H1 (cell line): ENCODE results near the gene ADCY1. TPM values are rescaled to one million over a fixed set of nuclear protein-coding genes. Genes with fewer than 3 reads are reported as not detected.

Source experiments
- CTCF ChIA-PET: fragments of 300-600 bp; sonication (Branson Sonifier 250); formaldehyde crosslinking; loops from one replicate; lab custom pipeline; 2021; ENCODE audit not compliant: partially characterized antibody; lab: Charles Lee
- POLR2A ChIA-PET: fragments of 300-600 bp; sonication (Branson Sonifier 250); formaldehyde crosslinking; loops from one replicate; lab custom pipeline; 2021; ENCODE audit warnings: inconsistent platforms; ENCODE audit not compliant: partially characterized antibody; lab: Charles Lee
- DNase-seq, 2 experiments: peaks; one replicate each; pipeline versions ENCODE4 v3.0.0 to v3.0.0-alpha.2; 2010 to 2022; ENCODE audit warnings: low spot score in 2 of 2, low read depth in 1 of 2, mixed read lengths in 1 of 2
- FAIRE-seq: peaks from 2 replicates; lab custom pipeline; 2011; peaks lifted over from hg19 to GRCh38; lab: Jason Lieb, UNC
- H2AFZ ChIP-seq: 2 replicates; pipeline ENCODE4 v1.8.1; 2012; ENCODE audit warnings: low read length, inconsistent platforms
- H2AK5ac ChIP-seq: 2 replicates; pipeline ENCODE4 v1.6.1; 2013; ENCODE audit warnings: low read depth, low read length
- H2BK120ac ChIP-seq: replicated peaks from 2 replicates; pipeline ENCODE3; 2013; ENCODE audit warnings: low read depth, low read length, inconsistent platforms
- H2BK12ac ChIP-seq: 2 replicates; pipeline ENCODE4 v1.6.1; 2013; ENCODE audit warnings: low read depth, low read length
- H2BK15ac ChIP-seq: 2 replicates; pipeline ENCODE4 v1.6.1; 2013; ENCODE audit warnings: low read length
- H2BK20ac ChIP-seq: 2 replicates; pipeline ENCODE4 v1.6.1; 2013; ENCODE audit warnings: low read length
- H2BK5ac ChIP-seq: 2 replicates; pipeline ENCODE4 v1.6.1; 2013; ENCODE audit warnings: low read depth, low read length
- H3K14ac ChIP-seq: 2 replicates; pipeline ENCODE4 v1.6.1; 2013; ENCODE audit warnings: inconsistent platforms; ENCODE audit not compliant: insufficient read length
- H3K18ac ChIP-seq: 2 replicates; pipeline ENCODE4 v1.6.1; 2013; ENCODE audit warnings: low read length; ENCODE audit errors: extremely low read depth
- H3K23ac ChIP-seq: 2 replicates; pipeline ENCODE4 v1.6.1; 2013; ENCODE audit warnings: inconsistent platforms; ENCODE audit not compliant: insufficient read length
- H3K23me2 ChIP-seq: 2 replicates; pipeline ENCODE4 v1.6.1; 2013; ENCODE audit warnings: low read depth, low read length
- H3K27ac ChIP-seq: 2 replicates; pipeline ENCODE4 v1.6.1; 2011; ENCODE audit warnings: low read depth, low read length, inconsistent platforms
- H3K27me3 ChIP-seq, 4 experiments: replicated peaks in 1 of 4; 1 replicate in 1 of 4; 2 replicates in 3 of 4; pipeline versions ENCODE4 v1.6.1 to v1.8.1; 2011 to 2013; ENCODE audit warnings: low read length in 3 of 4, mild to moderate bottlenecking in 3 of 4, inconsistent platforms in 2 of 4, mixed read lengths in 2 of 4, moderate library complexity in 1 of 4; ENCODE audit not compliant: control insufficient read depth in 3 of 4, insufficient read depth in 3 of 4; ENCODE audit errors: extremely low read depth in 1 of 4
- H3K36me3 ChIP-seq, 4 experiments: 2 replicates each; pipeline versions ENCODE4 v1.6.1 to v1.8.1; 2011 to 2013; ENCODE audit warnings: mild to moderate bottlenecking in 4 of 4, low read length in 3 of 4, moderate library complexity in 2 of 4, control low read depth in 1 of 4, inconsistent platforms in 1 of 4; ENCODE audit not compliant: insufficient read depth in 4 of 4, control insufficient read depth in 2 of 4
- H3K4ac ChIP-seq: replicated peaks from 2 replicates; pipeline ENCODE3; 2013; ENCODE audit warnings: low read length, low read depth, mixed read lengths, inconsistent platforms; ENCODE audit not compliant: insufficient read length
- H3K4me1 ChIP-seq, 4 experiments: replicated peaks in 1 of 4; 1 replicate in 1 of 4; 2 replicates in 3 of 4; pipeline versions ENCODE4 v1.6.1 to v1.8.1; 2011 to 2013; ENCODE audit warnings: low read length in 3 of 4, inconsistent platforms in 2 of 4, mixed read lengths in 1 of 4; ENCODE audit not compliant: insufficient read depth in 4 of 4, control insufficient read depth in 3 of 4
- H3K4me2 ChIP-seq, 2 experiments: 2 replicates each; pipeline versions ENCODE4 v1.6.1 to v1.8.1; 2011 to 2013; ENCODE audit warnings: low read depth in 2 of 2, low read length in 2 of 2, control low read depth in 1 of 2, inconsistent platforms in 1 of 2, mild to moderate bottlenecking in 1 of 2; ENCODE audit not compliant: insufficient read depth in 1 of 2
- H3K4me3 ChIP-seq, 4 experiments: fragments of 200-600, 300-600 bp in 1 of 4; sonication (generic), shearing (Covaris generic), sonication (Bioruptor Twin) in 1 of 4; 2 replicates each; pipeline versions ENCODE4 v1.5.1 to v1.8.1; 2011 to 2016; ENCODE audit warnings: low read length in 4 of 4, low read depth in 3 of 4, control low read depth in 2 of 4, inconsistent platforms in 2 of 4, mild to moderate bottlenecking in 2 of 4, mixed read lengths in 1 of 4, moderate library complexity in 1 of 4; ENCODE audit not compliant: insufficient read depth in 2 of 4; ENCODE audit errors: extremely low read depth in 1 of 4
- H3K56ac ChIP-seq: replicated peaks from 2 replicates; pipeline ENCODE3; 2013; ENCODE audit warnings: low read depth, mild to moderate bottlenecking, mixed read lengths, low read length, inconsistent platforms; ENCODE audit not compliant: insufficient read length
- H3K79me1 ChIP-seq: 2 replicates; pipeline ENCODE4 v1.6.1; 2013; ENCODE audit warnings: low read depth, low read length, control low read depth
- H3K79me2 ChIP-seq, 2 experiments: 2 replicates each; pipeline versions ENCODE4 v1.6.1 to v1.8.1; 2012 to 2013; ENCODE audit warnings: low read length in 2 of 2, mild to moderate bottlenecking in 2 of 2, inconsistent platforms in 1 of 2; ENCODE audit not compliant: insufficient read depth in 2 of 2, control insufficient read depth in 1 of 2
- H3K9ac ChIP-seq, 4 experiments: replicated peaks in 1 of 4; 1 replicate in 1 of 4; 2 replicates in 3 of 4; pipeline versions ENCODE4 v1.6.1 to v1.8.1; 2011 to 2013; ENCODE audit warnings: low read depth in 3 of 4, low read length in 3 of 4, control low read depth in 2 of 4, mild to moderate bottlenecking in 2 of 4, moderate library complexity in 2 of 4, inconsistent platforms in 1 of 4; ENCODE audit errors: extremely low read depth in 1 of 4
- H3K9me3 ChIP-seq, 2 experiments: 2 replicates each; pipeline versions ENCODE4 v1.6.1 to v1.8.1; 2012 to 2013; ENCODE audit warnings: mild to moderate bottlenecking in 2 of 2, moderate library complexity in 2 of 2, control low read depth in 1 of 2, inconsistent platforms in 1 of 2, low read depth in 1 of 2, low read length in 1 of 2, mixed read lengths in 1 of 2; ENCODE audit not compliant: insufficient read depth in 2 of 2
- H4K20me1 ChIP-seq, 2 experiments: replicated peaks in 1 of 2; 2 replicates each; pipeline versions ENCODE3 to v1.8.1; 2011 to 2013; ENCODE audit warnings: inconsistent platforms in 2 of 2, low read length in 2 of 2, mild to moderate bottlenecking in 1 of 2; ENCODE audit not compliant: insufficient read depth in 2 of 2, control insufficient read depth in 1 of 2
- H4K5ac ChIP-seq: 2 replicates; pipeline ENCODE4 v1.6.1; 2013; ENCODE audit warnings: low read length, low read depth, mixed read lengths, inconsistent platforms; ENCODE audit not compliant: insufficient read length
- H4K8ac ChIP-seq: 2 replicates; pipeline ENCODE4 v1.8.0; 2013; ENCODE audit warnings: mild to moderate bottlenecking, moderate library complexity, low read length, inconsistent platforms; ENCODE audit not compliant: insufficient read depth; ENCODE audit errors: extremely low read depth
- H4K91ac ChIP-seq: replicated peaks from 2 replicates; pipeline ENCODE3; 2013; ENCODE audit warnings: low read length, mixed read lengths, inconsistent platforms; ENCODE audit not compliant: insufficient read length
- HDAC2 ChIP-seq, 2 experiments: fragments of 300-600 bp in 1 of 2; sonication (generic) in 1 of 2; IDR thresholded peaks; 2 replicates each; pipeline ENCODE4 v1.6.1; 2011 to 2012; ENCODE audit warnings: low read depth in 2 of 2, low read length in 2 of 2, mild to moderate bottlenecking in 2 of 2, moderate library complexity in 2 of 2, borderline replicate concordance in 1 of 2, inconsistent platforms in 1 of 2
- SIN3A ChIP-seq, 2 experiments: IDR thresholded peaks in 1 of 2; conservative IDR thresholded peaks in 1 of 2; 2 replicates each; pipeline ENCODE4 v1.6.1; 2011 to 2012; ENCODE audit warnings: low read length in 2 of 2, improper control_type of control experiment in 1 of 2, low read depth in 1 of 2, mild to moderate bottlenecking in 1 of 2
- SIX5 ChIP-seq: IDR thresholded peaks from 2 replicates; pipeline ENCODE4 v1.6.1; 2011; ENCODE audit warnings: mild to moderate bottlenecking, low read depth, low read length
- SP1 ChIP-seq: IDR thresholded peaks from 2 replicates; pipeline ENCODE4 v1.6.1; 2011; ENCODE audit warnings: low read depth, low read length
- WGBS, 2 experiments: shearing (Covaris generic) in 1 of 2; methylation state at CpG; one replicate each; pipeline versions ENCODE4 v1.1.6 to v1.1.7; 2013 to 2015; ENCODE audit warnings: low lambda C conversion rate in 2 of 2, mixed read lengths in 2 of 2, inconsistent platforms in 1 of 2, low coverage in 1 of 2, missing lambda C conversion rate in 1 of 2; ENCODE audit not compliant: insufficient replicate concordance in 2 of 2, insufficient coverage in 1 of 2, insufficient read length in 1 of 2; ENCODE audit errors: extremely low coverage in 1 of 2, missing lambda C conversion rate in 1 of 2; 5-methylcytosine and 5-hydroxymethylcytosine counted together
- polyA plus RNA-seq, 7 experiments: library from polyadenylated mRNA; depleted of rRNA in 3 of 7; stranded (reverse) in 5 of 7; unstranded in 2 of 7; fragments of >200 nt in 5 of 7; fragments of 200-250 nt in 2 of 7; gene quantifications; 1 replicate in 5 of 7; 2 replicates in 1 of 7; 4 replicates in 1 of 7; pipeline versions ENCODE4 v1.2.1 to v1.2.3, GENCODE V29; 2011 to 2013; ENCODE audit warnings: missing spikeins in 2 of 7, mixed read lengths in 2 of 7
- total RNA-seq: library from RNA; stranded (reverse); fragmentation: NEBNext Ultra II Directional; extraction: Animal tissue kit (Norgen Biotek cat#: 25700); gene quantifications from 2 replicates; pipeline ENCODE4 v1.2.1, GENCODE V29; 2021

Gene ADCY1
- total and polyA plus RNA-seq, 2 of the 8 experiments (the other 6 are each of a cell fraction or from before 2014, with no cell fraction given) = 7.9 to 26.9 TPM

GRCh38 chr7:45543473-45543872, 30.7 kb upstream of the ADCY1 start:
- Histone ChIP-seq H3K18ac (no peak overlapping the region), H2BK5ac (no peak overlapping the region), H3K4me3 (no peak overlapping the region), H4K8ac (no peak overlapping the region), H2AK5ac (no peak overlapping the region), H2BK15ac (no peak overlapping the region), H3K27me3 (no peaks in the 10 kb centered on the region), H3K23ac (no peak overlapping the region), H3K14ac (no peak overlapping the region), H3K79me1 (no peaks in the 10 kb centered on the region), H3K4me1 (no peaks in the 10 kb centered on the region), H3K9ac (no peak overlapping the region), H3K56ac (no peak overlapping the region), H2BK12ac (no peak overlapping the region), H3K9me3 (peaks cover 0 to 4% of the 10 kb centered on the region in 2 experiments; a peak in 1 of 4 replicates), H3K4ac (no peak overlapping the region), H4K5ac (no peak overlapping the region), H2BK120ac (no peak overlapping the region), H3K4me2 (no peak overlapping the region), H3K36me3 (no peaks in the 10 kb centered on the region), H3K27ac (no peak overlapping the region), H4K20me1 (no peaks in the 10 kb centered on the region), H2AFZ (no peak overlapping the region), H3K79me2 (no peaks in the 10 kb centered on the region), H2BK20ac (no peak overlapping the region), H4K91ac (no peak overlapping the region), H3K23me2 (no peaks in the 10 kb centered on the region)
- CTCF ChIA-PET = interaction anchor here (0.9 kb wide), 1 partner anchor 35 kb away, joined by 3 read pairs; no protein-coding TSS in a partner anchor
- DNase-seq = no peak
- POLR2A ChIA-PET = no interaction called here
- no peak for FAIRE-seq
- WGBS, 2 experiments = 87% methylated on average over 3 of the region's 3 CpGs; no CpG with 5 or more reads in 1 of the 2 experiments
- no peak for TF ChIP-seq SP1
- TF ChIP-seq SIX5 = no peak
- TF ChIP-seq SIN3A (conservative IDR thresholded peaks at IDR 0.05 in 1 of 2, IDR thresholded peaks at IDR 0.05 in 1 of 2; ENCODE audit: low read depth in 1 of 2, low read length in 2 of 2) = no peak
- TF ChIP-seq HDAC2 (IDR thresholded peaks at IDR 0.05; ENCODE audit: borderline replicate concordance in 1 of 2, low read depth in 2 of 2, low read length in 2 of 2) = no peak
